GM23248 (cell line): Measurements from ENCODE around the gene ZNF275.

Experiments
- EZH2 ChIP-seq: fragments of 200-600 bp; sonication (generic); IDR thresholded peaks from 2 replicates; pipeline ENCODE4 v1.6.1; 2018; ENCODE audit warnings: antibody characterized with exemption, mild to moderate bottlenecking; ENCODE audit not compliant: insufficient read depth, poor library complexity, severe bottlenecking
- EZH2phosphoT487 ChIP-seq: fragments of 200-600 bp; sonication (generic); IDR thresholded peaks from 2 replicates; pipeline ENCODE4 v1.6.1; 2018; ENCODE audit warnings: antibody characterized with exemption, moderate library complexity, mild to moderate bottlenecking, low read depth; ENCODE audit not compliant: insufficient read depth

DNA sequence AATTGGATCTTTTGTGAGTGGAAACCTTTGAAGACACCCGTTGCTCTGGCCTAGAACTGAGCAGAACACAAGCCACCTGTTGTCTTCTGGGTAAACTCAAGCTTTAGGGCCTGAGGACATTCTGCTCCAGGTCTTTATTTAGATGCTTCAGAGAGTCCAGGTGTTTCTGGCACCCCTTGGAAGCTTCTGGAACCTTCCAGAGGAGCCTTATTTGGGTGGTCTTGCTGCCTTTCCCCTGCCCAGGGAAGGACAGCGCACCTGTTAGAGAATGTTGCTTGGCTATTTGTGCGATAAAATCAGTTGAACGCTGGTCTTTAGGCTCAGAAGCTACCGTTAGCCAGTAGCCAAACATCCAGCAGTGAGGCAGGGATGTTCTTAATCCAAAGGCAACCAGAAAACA is 3.0 kb downstream of the ZNF275 start:
- TF ChIP-seq EZH2: no peak
- no peak for TF ChIP-seq EZH2phosphoT487
